ENCODE data around the gene C1orf94. TPM values are rescaled to one million over a fixed set of nuclear protein-coding genes. Genes with fewer than 3 reads are reported as not detected.

Gene C1orf94
- total and polyA plus RNA-seq, 2 of the 8 experiments (the other 6 are each of a cell fraction or from before 2014, with no cell fraction given), result 5.8 to 12.5 TPM

DNA sequence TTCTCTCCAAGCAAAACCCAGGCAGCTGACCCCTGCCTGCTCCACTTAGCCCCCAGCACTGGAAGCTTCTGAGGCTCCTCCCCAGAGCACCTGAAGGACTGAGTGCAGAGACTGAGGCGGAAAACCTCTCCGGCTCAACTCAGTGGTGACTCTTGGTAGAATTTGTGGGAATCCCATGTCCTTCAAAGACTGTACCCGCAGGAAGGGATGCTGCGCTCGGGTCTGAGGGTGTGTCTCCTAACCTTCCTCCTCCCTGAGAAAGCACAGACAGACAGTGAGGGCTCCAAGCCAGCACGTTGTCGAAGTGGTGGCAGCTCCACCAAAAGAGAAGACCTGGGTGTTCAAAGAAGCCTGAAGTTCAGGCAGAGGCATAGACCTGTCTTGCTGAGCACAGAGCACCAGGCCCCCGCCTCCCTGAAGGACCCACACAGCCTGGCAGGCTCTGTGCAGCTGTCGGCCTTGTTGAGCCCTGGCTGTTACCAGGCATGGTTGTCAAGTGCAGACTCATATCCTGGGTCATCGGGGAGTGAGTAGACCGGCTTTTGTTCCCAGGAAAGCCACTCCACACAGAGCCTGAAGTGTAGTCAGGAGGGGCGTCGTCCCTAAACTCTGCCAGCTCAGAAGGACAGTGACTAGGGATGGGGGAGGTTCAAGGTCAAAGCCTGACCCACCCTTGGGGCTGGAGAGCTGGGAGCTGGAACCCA is 48.4 kb upstream of the C1orf94 start (continued):
- TF ChIP-seq, protein P1, sequence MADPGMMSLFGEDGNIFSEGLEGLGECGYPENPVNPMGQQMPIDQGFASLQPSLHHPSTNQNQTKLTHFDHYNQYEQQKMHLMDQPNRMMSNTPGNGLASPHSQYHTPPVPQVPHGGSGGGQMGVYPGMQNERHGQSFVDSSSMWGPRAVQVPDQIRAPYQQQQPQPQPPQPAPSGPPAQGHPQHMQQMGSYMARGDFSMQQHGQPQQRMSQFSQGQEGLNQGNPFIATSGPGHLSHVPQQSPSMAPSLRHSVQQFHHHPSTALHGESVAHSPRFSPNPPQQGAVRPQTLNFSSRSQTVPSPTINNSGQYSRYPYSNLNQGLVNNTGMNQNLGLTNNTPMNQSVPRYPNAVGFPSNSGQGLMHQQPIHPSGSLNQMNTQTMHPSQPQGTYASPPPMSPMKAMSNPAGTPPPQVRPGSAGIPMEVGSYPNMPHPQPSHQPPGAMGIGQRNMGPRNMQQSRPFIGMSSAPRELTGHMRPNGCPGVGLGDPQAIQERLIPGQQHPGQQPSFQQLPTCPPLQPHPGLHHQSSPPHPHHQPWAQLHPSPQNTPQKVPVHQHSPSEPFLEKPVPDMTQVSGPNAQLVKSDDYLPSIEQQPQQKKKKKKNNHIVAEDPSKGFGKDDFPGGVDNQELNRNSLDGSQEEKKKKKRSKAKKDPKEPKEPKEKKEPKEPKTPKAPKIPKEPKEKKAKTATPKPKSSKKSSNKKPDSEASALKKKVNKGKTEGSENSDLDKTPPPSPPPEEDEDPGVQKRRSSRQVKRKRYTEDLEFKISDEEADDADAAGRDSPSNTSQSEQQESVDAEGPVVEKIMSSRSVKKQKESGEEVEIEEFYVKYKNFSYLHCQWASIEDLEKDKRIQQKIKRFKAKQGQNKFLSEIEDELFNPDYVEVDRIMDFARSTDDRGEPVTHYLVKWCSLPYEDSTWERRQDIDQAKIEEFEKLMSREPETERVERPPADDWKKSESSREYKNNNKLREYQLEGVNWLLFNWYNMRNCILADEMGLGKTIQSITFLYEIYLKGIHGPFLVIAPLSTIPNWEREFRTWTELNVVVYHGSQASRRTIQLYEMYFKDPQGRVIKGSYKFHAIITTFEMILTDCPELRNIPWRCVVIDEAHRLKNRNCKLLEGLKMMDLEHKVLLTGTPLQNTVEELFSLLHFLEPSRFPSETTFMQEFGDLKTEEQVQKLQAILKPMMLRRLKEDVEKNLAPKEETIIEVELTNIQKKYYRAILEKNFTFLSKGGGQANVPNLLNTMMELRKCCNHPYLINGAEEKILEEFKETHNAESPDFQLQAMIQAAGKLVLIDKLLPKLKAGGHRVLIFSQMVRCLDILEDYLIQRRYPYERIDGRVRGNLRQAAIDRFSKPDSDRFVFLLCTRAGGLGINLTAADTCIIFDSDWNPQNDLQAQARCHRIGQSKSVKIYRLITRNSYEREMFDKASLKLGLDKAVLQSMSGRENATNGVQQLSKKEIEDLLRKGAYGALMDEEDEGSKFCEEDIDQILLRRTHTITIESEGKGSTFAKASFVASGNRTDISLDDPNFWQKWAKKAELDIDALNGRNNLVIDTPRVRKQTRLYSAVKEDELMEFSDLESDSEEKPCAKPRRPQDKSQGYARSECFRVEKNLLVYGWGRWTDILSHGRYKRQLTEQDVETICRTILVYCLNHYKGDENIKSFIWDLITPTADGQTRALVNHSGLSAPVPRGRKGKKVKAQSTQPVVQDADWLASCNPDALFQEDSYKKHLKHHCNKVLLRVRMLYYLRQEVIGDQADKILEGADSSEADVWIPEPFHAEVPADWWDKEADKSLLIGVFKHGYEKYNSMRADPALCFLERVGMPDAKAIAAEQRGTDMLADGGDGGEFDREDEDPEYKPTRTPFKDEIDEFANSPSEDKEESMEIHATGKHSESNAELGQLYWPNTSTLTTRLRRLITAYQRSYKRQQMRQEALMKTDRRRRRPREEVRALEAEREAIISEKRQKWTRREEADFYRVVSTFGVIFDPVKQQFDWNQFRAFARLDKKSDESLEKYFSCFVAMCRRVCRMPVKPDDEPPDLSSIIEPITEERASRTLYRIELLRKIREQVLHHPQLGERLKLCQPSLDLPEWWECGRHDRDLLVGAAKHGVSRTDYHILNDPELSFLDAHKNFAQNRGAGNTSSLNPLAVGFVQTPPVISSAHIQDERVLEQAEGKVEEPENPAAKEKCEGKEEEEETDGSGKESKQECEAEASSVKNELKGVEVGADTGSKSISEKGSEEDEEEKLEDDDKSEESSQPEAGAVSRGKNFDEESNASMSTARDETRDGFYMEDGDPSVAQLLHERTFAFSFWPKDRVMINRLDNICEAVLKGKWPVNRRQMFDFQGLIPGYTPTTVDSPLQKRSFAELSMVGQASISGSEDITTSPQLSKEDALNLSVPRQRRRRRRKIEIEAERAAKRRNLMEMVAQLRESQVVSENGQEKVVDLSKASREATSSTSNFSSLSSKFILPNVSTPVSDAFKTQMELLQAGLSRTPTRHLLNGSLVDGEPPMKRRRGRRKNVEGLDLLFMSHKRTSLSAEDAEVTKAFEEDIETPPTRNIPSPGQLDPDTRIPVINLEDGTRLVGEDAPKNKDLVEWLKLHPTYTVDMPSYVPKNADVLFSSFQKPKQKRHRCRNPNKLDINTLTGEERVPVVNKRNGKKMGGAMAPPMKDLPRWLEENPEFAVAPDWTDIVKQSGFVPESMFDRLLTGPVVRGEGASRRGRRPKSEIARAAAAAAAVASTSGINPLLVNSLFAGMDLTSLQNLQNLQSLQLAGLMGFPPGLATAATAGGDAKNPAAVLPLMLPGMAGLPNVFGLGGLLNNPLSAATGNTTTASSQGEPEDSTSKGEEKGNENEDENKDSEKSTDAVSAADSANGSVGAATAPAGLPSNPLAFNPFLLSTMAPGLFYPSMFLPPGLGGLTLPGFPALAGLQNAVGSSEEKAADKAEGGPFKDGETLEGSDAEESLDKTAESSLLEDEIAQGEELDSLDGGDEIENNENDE (IDR thresholded peaks at IDR 0.05; ENCODE audit: insufficient replicate concordance, low read length), result no peak
- no peak for TF ChIP-seq HDAC2 (IDR thresholded peaks at IDR 0.05; ENCODE audit: borderline replicate concordance in 1 of 2, low read depth in 2 of 2, low read length in 2 of 2)

Measured in H1 (cell line).